Measurements from ENCODE around the gene TOP1.

The TOP1 gene

GRCh38 chr20:41147767-41148191 lies 119.2 kb downstream of the TOP1 start:
- DNase-seq = no peak

GRCh38 chr20:41148942-41149341 lies 120.3 kb downstream of the TOP1 start:
- no peak for DNase-seq

- DNase-seq = no peak
Observed at GRCh38 chr20:41150664-41151063, 122.0 kb downstream of the TOP1 start.

DNA sequence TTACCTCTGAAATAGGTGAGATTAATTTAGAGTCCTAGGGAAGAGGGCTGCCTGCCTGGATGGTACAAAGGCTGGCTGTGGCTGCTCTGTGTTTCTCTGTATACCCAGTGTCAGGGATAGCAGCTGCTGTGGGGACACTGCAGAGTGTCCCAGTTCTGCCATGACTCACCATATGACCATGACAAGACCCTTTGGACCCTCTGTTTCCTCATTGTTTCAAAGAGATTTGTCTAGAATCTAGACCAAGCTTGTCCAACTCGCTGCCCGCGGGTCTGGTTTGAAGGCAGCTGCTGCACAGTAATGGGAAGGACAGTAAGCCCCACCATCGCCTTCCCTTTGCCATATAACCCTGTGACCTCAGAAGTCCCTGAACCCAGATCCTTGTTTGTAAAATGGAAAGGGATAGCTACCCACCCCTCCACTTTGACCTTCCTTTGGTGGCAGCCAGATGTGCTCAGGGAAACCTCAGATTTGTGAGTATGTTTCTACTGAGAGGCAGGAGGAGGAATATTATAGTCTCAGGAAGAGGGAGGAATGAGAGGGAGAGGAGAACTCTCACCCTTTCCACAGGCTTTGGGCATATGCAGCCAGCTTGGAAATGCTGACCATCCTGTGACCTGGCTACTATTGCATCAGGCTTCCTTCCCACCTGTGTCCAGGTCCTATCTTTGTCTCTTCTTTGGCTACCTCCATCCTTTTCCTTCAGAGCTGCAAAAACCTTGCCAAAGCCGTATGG lies 122.7 kb downstream of the TOP1 start:
- no peak for DNase-seq

- DNase-seq = no peak
Observed at GRCh38 chr20:41152108-41152757, 123.6 kb downstream of the TOP1 start.

DNA sequence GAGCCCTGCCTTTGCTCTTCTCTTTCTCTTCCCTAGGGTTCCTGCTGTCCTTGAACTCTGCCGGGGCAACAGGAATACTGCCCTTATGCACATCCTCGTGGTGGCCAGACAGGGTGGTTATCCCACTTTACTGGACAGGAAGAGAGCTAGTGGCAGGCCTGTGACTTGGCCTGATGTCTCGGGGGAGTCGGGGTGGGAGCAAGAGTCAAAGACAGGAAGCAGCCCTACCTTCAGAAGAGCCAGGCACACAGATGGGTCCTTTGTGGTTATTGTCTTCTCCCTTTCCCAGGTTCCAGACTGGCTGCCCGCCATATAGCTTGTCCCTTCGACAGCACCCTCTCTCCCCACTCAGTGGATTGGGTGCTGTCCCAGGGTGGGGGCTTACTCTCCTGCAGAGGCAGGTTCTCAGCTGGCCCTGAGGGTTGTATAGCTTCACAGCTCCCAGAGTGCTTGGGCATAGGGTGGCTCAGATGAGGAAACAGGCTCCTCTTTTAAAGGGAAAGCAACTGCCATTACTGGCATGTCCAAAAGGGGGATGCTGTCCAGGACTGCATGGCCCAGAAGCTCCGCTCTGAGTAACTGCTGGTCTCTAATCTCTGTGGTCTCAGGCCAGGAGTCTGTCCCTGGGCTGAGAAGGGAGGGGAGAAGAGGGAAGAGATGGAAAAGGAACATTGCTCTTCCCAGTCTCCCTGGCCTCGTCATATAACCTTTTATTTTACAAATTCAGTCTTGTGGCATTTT lies 126.0 kb downstream of the TOP1 start:
- DNase-seq = no peak

DNA sequence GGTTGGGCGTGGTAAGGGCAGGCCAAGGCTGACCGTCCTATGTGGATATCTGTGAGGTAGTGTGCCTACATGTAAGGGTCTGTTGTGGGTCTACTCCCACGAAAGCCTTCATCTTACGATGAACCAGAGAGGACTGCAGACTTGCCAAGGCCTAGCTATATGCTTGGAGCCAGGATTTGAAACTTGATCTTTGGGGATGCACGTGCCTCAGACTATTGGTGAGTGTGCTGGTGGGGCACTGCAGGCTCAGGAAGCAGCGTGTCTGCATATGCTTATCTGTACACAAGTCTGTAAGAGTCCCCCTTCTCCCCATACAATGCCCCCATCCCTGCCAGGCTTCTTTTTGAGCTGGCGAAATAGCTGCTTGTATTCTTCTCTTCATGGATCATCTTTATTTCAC lies 126.6 kb downstream of the TOP1 start:
- DNase-seq = no peak

- DNase-seq = no peak
Observed at GRCh38 chr20:41158082-41158625, 129.5 kb downstream of the TOP1 start.

- no peak for DNase-seq
Observed at GRCh38 chr20:41159547-41159946, 130.9 kb downstream of the TOP1 start.

DNA sequence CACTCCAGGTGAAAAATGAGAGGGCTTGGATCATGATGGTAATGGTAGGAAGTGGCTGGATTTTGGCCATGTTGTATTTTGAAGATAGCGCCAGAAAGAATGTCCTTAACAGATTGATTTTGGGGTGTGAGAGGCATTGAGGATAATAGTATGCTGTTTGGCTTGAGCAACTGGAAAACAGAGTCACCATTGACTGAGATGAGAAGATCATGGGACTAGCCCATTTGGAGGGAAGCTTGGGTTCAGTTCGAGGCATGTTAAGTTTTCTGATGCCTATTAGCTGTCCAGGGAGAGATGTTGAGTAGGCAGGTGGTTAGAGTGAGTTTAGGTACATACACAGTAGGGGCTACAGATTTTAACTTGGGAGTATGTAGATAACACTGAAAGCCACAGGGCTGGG lies 132.1 kb downstream of the TOP1 start:
- no peak for DNase-seq

GRCh38 chr20:41161886-41162285 lies 133.3 kb downstream of the TOP1 start:
- no peak for DNase-seq

DNA sequence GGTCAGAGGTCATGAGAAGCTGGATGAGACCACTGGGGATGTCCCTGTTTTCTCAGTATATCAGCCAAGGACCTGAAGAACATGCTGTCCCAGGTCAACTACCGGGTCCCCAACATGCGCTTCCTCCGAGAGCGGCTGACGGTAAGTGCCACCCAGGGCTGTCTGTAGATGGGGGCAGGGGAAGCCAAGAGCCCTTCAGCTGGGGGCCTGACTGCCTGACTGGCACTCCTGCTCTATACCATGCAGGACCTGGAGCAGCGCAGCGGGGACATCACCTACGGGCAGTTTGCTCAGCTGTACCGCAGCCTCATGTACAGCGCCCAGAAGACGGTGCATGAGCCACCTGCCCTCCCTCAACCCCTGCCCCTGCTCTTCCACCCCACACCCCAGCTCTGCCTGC lies 133.8 kb downstream of the TOP1 start:
- no peak for DNase-seq

DNA sequence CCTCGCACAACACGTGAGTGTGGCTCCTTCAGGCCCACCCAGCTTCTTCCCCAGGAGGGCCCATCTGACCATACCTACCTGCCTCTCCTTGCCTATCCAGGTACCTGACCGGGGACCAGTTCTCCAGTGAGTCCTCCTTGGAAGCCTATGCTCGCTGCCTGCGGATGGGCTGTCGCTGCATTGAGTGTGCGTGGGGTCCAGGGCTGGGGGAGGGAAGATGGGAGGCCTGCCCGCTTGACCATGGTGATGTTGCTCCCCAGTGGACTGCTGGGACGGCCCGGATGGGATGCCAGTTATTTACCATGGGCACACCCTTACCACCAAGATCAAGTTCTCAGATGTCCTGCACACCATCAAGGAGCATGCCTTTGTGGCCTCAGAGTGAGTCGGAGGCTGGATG lies 135.2 kb downstream of the TOP1 start:
- no peak for DNase-seq

DNA sequence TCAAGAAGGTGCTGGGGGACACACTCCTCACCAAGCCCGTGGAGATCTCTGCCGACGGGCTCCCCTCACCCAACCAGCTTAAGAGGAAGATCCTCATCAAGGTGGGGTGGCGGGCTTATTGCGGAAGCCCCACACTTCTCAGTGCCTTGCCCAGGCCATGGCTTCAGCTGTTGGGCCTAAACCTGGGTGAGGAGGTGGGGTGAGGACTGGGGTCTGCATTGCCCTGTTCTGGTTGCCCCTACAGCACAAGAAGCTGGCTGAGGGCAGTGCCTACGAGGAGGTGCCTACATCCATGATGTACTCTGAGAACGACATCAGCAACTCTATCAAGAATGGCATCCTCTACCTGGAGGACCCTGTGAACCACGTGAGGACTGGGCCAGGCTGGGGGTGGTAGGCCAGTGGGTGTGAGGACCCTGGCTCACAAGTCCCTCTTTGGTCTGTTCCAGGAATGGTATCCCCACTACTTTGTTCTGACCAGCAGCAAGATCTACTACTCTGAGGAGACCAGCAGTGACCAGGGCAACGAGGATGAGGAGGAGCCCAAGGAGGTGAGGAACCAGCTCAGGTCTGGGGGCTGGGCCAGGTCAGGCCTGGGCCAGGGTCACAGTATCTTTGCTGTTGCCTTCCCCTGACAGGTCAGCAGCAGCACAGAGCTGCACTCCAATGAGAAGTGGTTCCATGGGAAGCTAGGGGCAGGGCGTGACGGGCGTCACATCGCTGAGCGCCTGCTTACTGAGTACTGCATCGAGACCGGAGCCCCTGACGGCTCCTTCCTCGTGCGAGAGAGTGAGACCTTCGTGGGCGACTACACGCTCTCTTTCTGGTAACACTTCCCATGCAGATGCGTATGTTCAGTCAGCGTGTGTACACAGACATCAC lies 136.6 kb downstream of the TOP1 start:
- DNase-seq = no peak

- no peak for DNase-seq
Observed at GRCh38 chr20:41166201-41167117, 137.8 kb downstream of the TOP1 start.

DNA sequence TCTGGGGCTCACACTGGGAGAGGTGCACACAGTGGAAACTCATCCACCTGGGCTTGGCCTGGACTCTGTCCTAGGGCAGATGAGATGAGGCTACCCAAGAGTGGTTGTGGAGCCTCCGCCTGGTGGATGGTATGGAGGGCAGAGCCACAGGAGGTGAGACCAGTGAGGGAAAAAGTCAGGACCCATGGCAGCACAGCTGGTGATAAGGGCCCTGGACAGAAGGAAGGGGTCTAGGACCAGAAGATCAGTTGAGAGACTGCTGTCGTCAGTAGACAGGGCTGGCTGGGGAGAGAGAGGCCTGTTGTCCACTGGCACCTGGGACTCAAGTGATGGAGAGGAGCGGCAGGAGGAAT lies 138.5 kb downstream of the TOP1 start:
- DNase-seq = no peak

- DNase-seq = no peak
Observed at GRCh38 chr20:41167481-41168253, 139.0 kb downstream of the TOP1 start.

- DNase-seq = no peak
Observed at GRCh38 chr20:41168281-41169161, 139.9 kb downstream of the TOP1 start.

- no peak for DNase-seq
Observed at GRCh38 chr20:41169162-41169690, 140.6 kb downstream of the TOP1 start.

All from fibroblast of skin of back (primary cell).